Heart left ventricle (tissue), 13 donors: ENCODE data around the gene DHX9.

ENCODE experiments used
- POLR2A ChIP-seq, 2 donors: fragments of 450-650 bp; IDR thresholded peaks; one replicate each; pipeline ENCODE4 v1.6.1; 2017; ENCODE audit warnings: antibody characterized with exemption in 2 of 2, mild to moderate bottlenecking in 2 of 2, moderate library complexity in 2 of 2
- TF ChIP-seq, protein P1 (sequence below), 12 donors: fragments of 200-600 bp; sonication (generic) in 4 of 12; IDR thresholded peaks; one replicate each; pipeline versions ENCODE4 v1.5.0 to v1.8.0; 2018 to 2022; ENCODE audit warnings: antibody characterized with exemption in 12 of 12, mild to moderate bottlenecking in 5 of 12
- donor health status: ischemic (EF 13 %, LVEDD 7.1; RV severe dilation, severe dysfunction).
- donor health status: DM: no; HTN: yes; CAD: no.
- donor health status: DM: no; HTN: no; CAD: no.
- donor health status: ischemic (EF 25% LVEDD 6.9; RV normal size, moderate dysfunction).
- donor health status: ischemic (EF 25% LVEDD 5.7; RV mildly dilated, moderate dysfunction).
- donor health status: ischemic (EF 35%, LVEDD 5.7; RV mildly dilated, moderate dysfunction).
- donor health status: nonischemic (EF 11% LVEDD 7.7; RV severe dilation, severe dysfunction).
- donor health status: DM: yes; HTN: yes; CAD: no.
- donor health status: PGD.
- donor health status: ischemic (EF 29% LVEDD 5.4; RV normal size, mild dysfunction).
- donor health status: nonischemic (EF 23%, LVEDD 6.1; RV moderate dilation, normal function).

DNA sequence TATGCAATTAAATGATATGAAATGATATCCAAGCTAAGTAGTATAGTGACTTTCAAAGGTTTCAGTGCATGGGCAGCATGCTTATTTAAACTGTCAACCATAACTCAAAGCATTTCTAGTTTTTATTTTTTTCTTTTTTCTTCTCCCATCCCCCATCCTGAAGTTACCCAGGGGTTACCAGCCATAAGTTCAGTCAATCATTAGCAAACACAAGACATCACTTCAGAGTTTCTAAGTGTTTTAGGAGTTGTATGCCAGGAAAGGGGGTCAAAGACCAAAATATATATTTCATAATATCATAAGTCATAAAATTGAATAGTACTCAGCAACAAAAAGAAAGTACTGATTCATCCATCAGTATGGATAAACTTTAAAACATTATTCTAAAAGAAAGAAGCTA is 28.7 kb downstream of the DHX9 start:
- TF ChIP-seq, protein P1, sequence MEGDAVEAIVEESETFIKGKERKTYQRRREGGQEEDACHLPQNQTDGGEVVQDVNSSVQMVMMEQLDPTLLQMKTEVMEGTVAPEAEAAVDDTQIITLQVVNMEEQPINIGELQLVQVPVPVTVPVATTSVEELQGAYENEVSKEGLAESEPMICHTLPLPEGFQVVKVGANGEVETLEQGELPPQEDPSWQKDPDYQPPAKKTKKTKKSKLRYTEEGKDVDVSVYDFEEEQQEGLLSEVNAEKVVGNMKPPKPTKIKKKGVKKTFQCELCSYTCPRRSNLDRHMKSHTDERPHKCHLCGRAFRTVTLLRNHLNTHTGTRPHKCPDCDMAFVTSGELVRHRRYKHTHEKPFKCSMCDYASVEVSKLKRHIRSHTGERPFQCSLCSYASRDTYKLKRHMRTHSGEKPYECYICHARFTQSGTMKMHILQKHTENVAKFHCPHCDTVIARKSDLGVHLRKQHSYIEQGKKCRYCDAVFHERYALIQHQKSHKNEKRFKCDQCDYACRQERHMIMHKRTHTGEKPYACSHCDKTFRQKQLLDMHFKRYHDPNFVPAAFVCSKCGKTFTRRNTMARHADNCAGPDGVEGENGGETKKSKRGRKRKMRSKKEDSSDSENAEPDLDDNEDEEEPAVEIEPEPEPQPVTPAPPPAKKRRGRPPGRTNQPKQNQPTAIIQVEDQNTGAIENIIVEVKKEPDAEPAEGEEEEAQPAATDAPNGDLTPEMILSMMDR (IDR thresholded peaks at IDR 0.05), result no peak
- TF ChIP-seq POLR2A (IDR thresholded peaks at IDR 0.05), result no peak
